Breast epithelium (tissue), 4 donors: ENCODE data around the gene GRIP1. TPM values are rescaled to one million over a fixed set of nuclear protein-coding genes. Genes with fewer than 3 reads are reported as not detected.

ENCODE experiments used
- DNase-seq, 2 donors: peaks; one replicate each; pipeline ENCODE4 v3.0.0-alpha.2; 2019; ENCODE audit warnings: low spot score in 2 of 2
- H3K27ac ChIP-seq, 2 donors: fragments of 200-600 bp; sonication (generic) in 1 of 2; one replicate each; pipeline ENCODE4 v1.5.1; 2016 to 2019; ENCODE audit warnings: mild to moderate bottlenecking in 1 of 2
- H3K27me3 ChIP-seq, 2 donors: fragments of 200-600 bp; sonication (generic) in 1 of 2; one replicate each; pipeline versions ENCODE4 v1.5.1 to v1.6.0; 2017 to 2019; ENCODE audit warnings: control low read depth in 1 of 2, mild to moderate bottlenecking in 1 of 2
- H3K36me3 ChIP-seq: fragments of 200-600 bp; one replicate; pipeline ENCODE4 v1.5.1; 2019
- H3K4me1 ChIP-seq, 2 donors: fragments of 200-600 bp; sonication (generic); one replicate each; pipeline ENCODE4 v1.5.1; 2016 to 2019; ENCODE audit warnings: control low read depth in 1 of 2
- H3K4me3 ChIP-seq, 3 donors: fragments of 200-600 bp; sonication (generic); 1 replicate in 2 of 3; 2 replicates in 1 of 3; pipeline ENCODE4 v1.5.1; 2016 to 2019; ENCODE audit warnings: mild to moderate bottlenecking in 3 of 3, moderate library complexity in 2 of 3
- H3K9me3 ChIP-seq, 2 donors: fragments of 200-600 bp; sonication (generic) in 1 of 2; one replicate each; pipeline ENCODE4 v1.5.1; 2016 to 2019; ENCODE audit warnings: control low read depth in 1 of 2
- CTCF ChIP-seq, 3 donors: fragments of 450-650 bp; IDR thresholded peaks; one replicate each; pipeline ENCODE4 v1.5.1; 2016 to 2017; ENCODE audit warnings: antibody characterized with exemption in 3 of 3, mild to moderate bottlenecking in 3 of 3, moderate library complexity in 3 of 3
- POLR2A ChIP-seq: fragments of 450-650 bp; IDR thresholded peaks from one replicate; pipeline ENCODE4 v1.6.1; 2016; ENCODE audit warnings: antibody characterized with exemption, mild to moderate bottlenecking, moderate library complexity
- POLR2AphosphoS5 ChIP-seq, 3 donors: sonication (generic); formaldehyde crosslinking; IDR thresholded peaks; one replicate each; pipeline ENCODE4 v1.6.1; 2017; ENCODE audit warnings: antibody characterized with exemption in 3 of 3
- intact Hi-C: fragments of 100-400 bp; cut with DNase I; formaldehyde crosslinking; loops from one replicate; pipeline ENCODE4 v1.15.1; 2023; ENCODE audit warnings: low total_unique reads
- total RNA-seq, 3 donors: library from RNA; depleted of rRNA; stranded (reverse); fragments of >200 nt; gene quantifications; one replicate each; pipeline ENCODE4 v1.1.0, GENCODE V29; 2016

Gene GRIP1
- total RNA-seq, 3 donors from 2014 or later, result 0.48 to 6.3 (median 2.9) TPM

- TF ChIP-seq POLR2AphosphoS5 (IDR thresholded peaks at IDR 0.05) (no peak), CTCF (IDR thresholded peaks at IDR 0.05) (no peak), POLR2A (no peak)
- intact Hi-C loops, result no loop called here
- H3K4me1 ChIP-seq, result no peaks in the 10 kb centered on the region
Observed at GRCh38 chr12:66393890-66394289, 285.0 kb downstream of the GRIP1 start.

GRCh38 chr12:66392266-66392915 lies 286.5 kb downstream of the GRIP1 start:
- no peak for TF ChIP-seq CTCF (IDR thresholded peaks at IDR 0.05)
- no peak for TF ChIP-seq POLR2AphosphoS5 (IDR thresholded peaks at IDR 0.05)
- no peak for TF ChIP-seq POLR2A
- no peaks in the 10 kb centered on the region for H3K36me3 ChIP-seq
- DNase-seq, result no peak
- H3K27ac ChIP-seq, result no peak overlapping the region
- H3K9me3 ChIP-seq, result no peaks in the 10 kb centered on the region
- intact Hi-C loops, result no loop called here
- H3K4me3 ChIP-seq, result no peak overlapping the region
- no peaks in the 10 kb centered on the region for H3K27me3 ChIP-seq
- no peaks in the 10 kb centered on the region for H3K4me1 ChIP-seq

More at GRCh38 chr12:66393890-66394289, 285.0 kb downstream of the GRIP1 start:
- no peak overlapping the region for H3K27ac ChIP-seq
- H3K4me3 ChIP-seq, result no peak overlapping the region
- no peaks in the 10 kb centered on the region for H3K9me3 ChIP-seq
- H3K36me3 ChIP-seq, result no peaks in the 10 kb centered on the region
- H3K27me3 ChIP-seq, result no peaks in the 10 kb centered on the region
- no peak for DNase-seq

- Histone ChIP-seq H3K9me3 (no peaks in the 10 kb centered on the region), H3K36me3 (no peaks in the 10 kb centered on the region), H3K4me1 (no peaks in the 10 kb centered on the region), H3K4me3 (no peak overlapping the region), H3K27me3 (no peaks in the 10 kb centered on the region), H3K27ac (no peak overlapping the region)
- TF ChIP-seq POLR2A, result no peak
- no peak for TF ChIP-seq CTCF (IDR thresholded peaks at IDR 0.05)
- no peak for TF ChIP-seq POLR2AphosphoS5 (IDR thresholded peaks at IDR 0.05)
- intact Hi-C loops, result no loop called here
- DNase-seq, result no peak
Observed at GRCh38 chr12:66388517-66388916, 290.4 kb downstream of the GRIP1 start.

GRCh38 chr12:66387117-66387516 lies 291.8 kb downstream of the GRIP1 start:
- intact Hi-C loops, result no loop called here
- H3K4me3 ChIP-seq, result no peak overlapping the region
- DNase-seq, result no peak
- no peaks in the 10 kb centered on the region for H3K4me1 ChIP-seq
- TF ChIP-seq POLR2AphosphoS5 (IDR thresholded peaks at IDR 0.05) (no peak), CTCF (IDR thresholded peaks at IDR 0.05) (no peak)
- H3K27me3 ChIP-seq, result no peaks in the 10 kb centered on the region
- no peaks in the 10 kb centered on the region for H3K9me3 ChIP-seq
- no peaks in the 10 kb centered on the region for H3K36me3 ChIP-seq
- H3K27ac ChIP-seq, result no peak overlapping the region

- H3K27me3 ChIP-seq, result no peaks in the 10 kb centered on the region
- intact Hi-C loops, result loop anchor here (1.0 kb wide), 1 partner anchor 9 kb away; no protein-coding TSS in a partner anchor
- H3K4me3 ChIP-seq, result no peak overlapping the region
- TF ChIP-seq POLR2AphosphoS5 (IDR thresholded peaks at IDR 0.05), result no peak
- TF ChIP-seq CTCF (IDR thresholded peaks at IDR 0.05), result no peak
- TF ChIP-seq POLR2A, result no peak
- no peak for DNase-seq
- no peaks in the 10 kb centered on the region for H3K4me1 ChIP-seq
- no peak overlapping the region for H3K27ac ChIP-seq
- H3K36me3 ChIP-seq, result no peaks in the 10 kb centered on the region
- H3K9me3 ChIP-seq, result no peaks in the 10 kb centered on the region
Observed at GRCh38 chr12:66380769-66381535, 297.9 kb downstream of the GRIP1 start.
